B cell (primary cell): ENCODE data around the gene RIMBP2. TPM values are rescaled to one million over a fixed set of nuclear protein-coding genes. Genes with fewer than 3 reads are reported as not detected.

ENCODE experiments used
- ATAC-seq: fragments of 200-7000 bp; cut with Tn5 transposase; one replicate; pipeline ENCODE4 v1.10.0; 2021; ENCODE audit warnings: low read depth, mild to moderate bottlenecking, moderate number of reproducible peaks, moderate library complexity
- CTCF ChIA-PET: fragments of 350-600 bp; sonication (Branson Sonifier 250); formaldehyde crosslinking; loops from one replicate; lab custom pipeline; 2021; ENCODE audit warnings: antibody characterized with exemption, inconsistent platforms; lab: Charles Lee
- POLR2A ChIA-PET: fragments of 350-600 bp; sonication (Branson Sonifier 250); formaldehyde crosslinking; loops from one replicate; lab custom pipeline; 2021; ENCODE audit warnings: antibody characterized with exemption; lab: Charles Lee
- DNase-seq: peaks from one replicate; pipeline ENCODE4 v3.0.0; 2013
- H2AFZ ChIP-seq: 2 replicates; pipeline ENCODE4 v1.6.1; 2012; ENCODE audit warnings: mild to moderate bottlenecking, low read depth, low read length; ENCODE audit not compliant: insufficient read depth, poor library complexity, severe bottlenecking
- H3K27ac ChIP-seq, 2 donors: 1 replicate in 1 of 2; 2 replicates in 1 of 2; pipeline ENCODE4 v1.5.1; 2012 to 2013; ENCODE audit warnings: low read length in 2 of 2, mild to moderate bottlenecking in 2 of 2, moderate library complexity in 1 of 2
- H3K27me3 ChIP-seq, 4 experiments: fragments of 200-600 bp in 1 of 4; sonication (generic) in 1 of 4; replicated peaks in 1 of 4; 1 replicate in 2 of 4; 2 replicates in 2 of 4; pipeline versions ENCODE4 v1.6.1 to v1.7.0; 2013 to 2016; ENCODE audit warnings: low read length in 3 of 4, mild to moderate bottlenecking in 2 of 4, mixed read lengths in 1 of 4, moderate library complexity in 1 of 4; ENCODE audit not compliant: insufficient read depth in 4 of 4, control insufficient read depth in 3 of 4; ENCODE audit errors: control extremely low read depth in 1 of 4
- H3K36me3 ChIP-seq, 2 experiments: replicated peaks in 1 of 2; 1 replicate in 1 of 2; 2 replicates in 1 of 2; pipeline versions ENCODE4 v1.6.1 to v1.7.1; 2013; ENCODE audit warnings: low read length in 1 of 2; ENCODE audit not compliant: insufficient read depth in 2 of 2, control insufficient read depth in 1 of 2; ENCODE audit errors: control extremely low read depth in 1 of 2, extremely low read depth in 1 of 2
- H3K4me1 ChIP-seq, 2 donors: fragments of 200-600 bp in 1 of 2; sonication (generic) in 1 of 2; 1 replicate in 1 of 2; 2 replicates in 1 of 2; pipeline versions ENCODE4 v1.5.1 to v1.6.1; 2013 to 2017; ENCODE audit warnings: low read length in 2 of 2; ENCODE audit not compliant: control insufficient read depth in 2 of 2, insufficient read depth in 2 of 2
- H3K4me2 ChIP-seq: replicated peaks from 2 replicates; pipeline ENCODE3; 2012; ENCODE audit warnings: mild to moderate bottlenecking, low read depth, low read length; ENCODE audit not compliant: poor library complexity, severe bottlenecking
- H3K4me3 ChIP-seq, 5 experiments: fragments of 200-600 bp in 1 of 5; sonication (generic) in 1 of 5; 1 replicate in 3 of 5; 2 replicates in 2 of 5; pipeline versions ENCODE4 v1.5.1 to v1.7.0; 2011 to 2016; ENCODE audit warnings: low read length in 4 of 5, mild to moderate bottlenecking in 4 of 5, low read depth in 2 of 5, control low read depth in 1 of 5, moderate library complexity in 1 of 5; ENCODE audit not compliant: insufficient read depth in 1 of 5; ENCODE audit errors: control extremely low read depth in 1 of 5, extremely low read depth in 1 of 5
- H3K79me2 ChIP-seq: fragments of 200-600 bp; sonication (generic); one replicate; pipeline ENCODE4 v1.6.0; 2016; ENCODE audit warnings: low read length; ENCODE audit not compliant: control insufficient read depth, insufficient read depth
- H3K9ac ChIP-seq: fragments of 200-600 bp; sonication (generic); 2 replicates; pipeline ENCODE4 v1.6.1; 2017; ENCODE audit warnings: mild to moderate bottlenecking, low read length, moderate library complexity
- H3K9me3 ChIP-seq, 3 donors: one replicate each; pipeline versions ENCODE4 v1.6.1 to v1.7.1; 2013; ENCODE audit warnings: low read length in 2 of 3; ENCODE audit not compliant: control insufficient read depth in 2 of 3, insufficient read depth in 1 of 3; ENCODE audit errors: control extremely low read depth in 1 of 3
- H4K20me1 ChIP-seq: 2 replicates; pipeline ENCODE4 v1.6.0; 2012; ENCODE audit warnings: mild to moderate bottlenecking, low read length; ENCODE audit not compliant: insufficient read depth, control insufficient read depth, poor library complexity, severe bottlenecking
- H3K27ac Mint-ChIP-seq: one replicate; pipeline ENCODE4 v1.8.0; 2021; ENCODE audit warnings: mixed read lengths
- H3K27me3 Mint-ChIP-seq: one replicate; pipeline ENCODE4 v1.8.0; 2021; ENCODE audit warnings: mixed read lengths
- H3K4me1 Mint-ChIP-seq: one replicate; pipeline ENCODE4 v1.8.0; 2021; ENCODE audit warnings: mixed read lengths
- H3K4me3 Mint-ChIP-seq: one replicate; pipeline ENCODE4 v1.8.0; 2021; ENCODE audit warnings: mixed read lengths
- H3K9me3 Mint-ChIP-seq: one replicate; pipeline ENCODE4 v1.8.0; 2022; ENCODE audit warnings: mixed read lengths; ENCODE audit not compliant: insufficient read depth
- CTCF ChIP-seq: fragments of 200-600 bp; IDR thresholded peaks from one replicate; pipeline ENCODE4 v1.8.0; 2022; ENCODE audit warnings: antibody characterized with exemption, mild to moderate bottlenecking
- EZH2 ChIP-seq: IDR thresholded peaks from 2 replicates; pipeline ENCODE4 v1.6.1; 2012; ENCODE audit warnings: borderline replicate concordance, low read depth, mild to moderate bottlenecking, moderate library complexity, low read length; ENCODE audit not compliant: insufficient read depth, poor library complexity, severe bottlenecking
- WGBS: methylation state at CpG from one replicate; pipeline ENCODE4 v1.1.5; 2013; ENCODE audit warnings: missing lambda C conversion rate; ENCODE audit not compliant: insufficient coverage; 5-methylcytosine and 5-hydroxymethylcytosine counted together
- intact Hi-C: fragments of 100-400 bp; cut with micrococcal nuclease; formaldehyde crosslinking; loops from one replicate; pipeline ENCODE4 v1.10.0; 2022
- polyA plus RNA-seq: library from polyadenylated mRNA; depleted of rRNA; stranded (reverse); fragments of >200 nt; gene quantifications from 2 replicates; pipeline ENCODE4 v1.2.3, GENCODE V29; 2012
- total RNA-seq, 2 donors: library from RNA; stranded (reverse); fragments of 120-200 nt in 1 of 2; gene quantifications; 1 replicate in 1 of 2; 2 replicates in 1 of 2; pipeline versions ENCODE4 v1.2.3 to v1.2.4, GENCODE V29; 2013 to 2022

RIMBP2 gene
- total and polyA plus RNA-seq, 2 donors (not counting 1 experiment from before 2014, with no cell fraction given): not detected

- Histone ChIP-seq H3K79me2 (no peaks in the 10 kb centered on the region), H3K9me3 (peaks cover 0 to 16% (median 0%) of the 10 kb centered on the region in 3 donors), H4K20me1 (no peaks in the 10 kb centered on the region), H2AFZ (no peak overlapping the region), H3K9ac (no peak overlapping the region), H3K36me3 (no peaks in the 10 kb centered on the region), H3K4me3 (no peak overlapping the region), H3K4me1 (peaks cover 6 to 8% of the 10 kb centered on the region in 2 donors), H3K4me2 (no peak overlapping the region), H3K27me3 (peaks cover 0 to 21% (median 4%) of the 10 kb centered on the region in 4 experiments), H3K27ac (no peak overlapping the region)
- no peak for DNase-seq
- intact Hi-C loops: no loop called here
- POLR2A ChIA-PET: no interaction called here
- CTCF ChIA-PET: no interaction called here
- Mint-ChIP-seq H3K4me3 (no peak overlapping the region), H3K27ac (no peak overlapping the region), H3K27me3 (peaks cover 32% of the 10 kb centered on the region), H3K9me3 (peaks cover 2% of the 10 kb centered on the region), H3K4me1 (no peaks in the 10 kb centered on the region)
- no peak for ATAC-seq
- TF ChIP-seq EZH2: no peak
- no peak for TF ChIP-seq CTCF
- WGBS: 96% methylated on average over 5 of the region's 7 CpGs
Observed at GRCh38 chr12:130710733-130711080, 5.4 kb downstream of the RIMBP2 start.

- H3K4me3 ChIP-seq: no peak overlapping the region
- H3K4me1 ChIP-seq: peaks cover 6 to 8% of the 10 kb centered on the region in 2 donors
- no peak for TF ChIP-seq EZH2
- TF ChIP-seq CTCF: no peak
- ATAC-seq (no peak), DNase-seq (no peak)
- H3K27me3 Mint-ChIP-seq: peaks cover 32% of the 10 kb centered on the region
- no peak overlapping the region for H3K4me3 Mint-ChIP-seq
- POLR2A ChIA-PET: no interaction called here
- no peak overlapping the region for H3K27ac ChIP-seq
- H3K27ac Mint-ChIP-seq: no peak overlapping the region
- peaks cover 2% of the 10 kb centered on the region for H3K9me3 Mint-ChIP-seq
- 90% methylated on average over 10 of the region's 13 CpGs for WGBS
- H2AFZ ChIP-seq: no peak overlapping the region
- peaks cover 0 to 17% (median 4%) of the 10 kb centered on the region in 4 experiments for H3K27me3 ChIP-seq
- CTCF ChIA-PET: no interaction called here
- H3K4me1 Mint-ChIP-seq: no peaks in the 10 kb centered on the region
- H3K9me3 ChIP-seq: peaks cover 0 to 16% (median 0%) of the 10 kb centered on the region in 3 donors
- no peak overlapping the region for H3K9ac ChIP-seq
- intact Hi-C loops: no loop called here
- H3K4me2 ChIP-seq: no peak overlapping the region
- no peaks in the 10 kb centered on the region for H4K20me1 ChIP-seq
- H3K36me3 ChIP-seq: no peaks in the 10 kb centered on the region
- no peaks in the 10 kb centered on the region for H3K79me2 ChIP-seq
Observed at GRCh38 chr12:130709971-130710732, 5.9 kb downstream of the RIMBP2 start.
